Measurements from ENCODE around the gene PRCD. TPM values are rescaled to one million over a fixed set of nuclear protein-coding genes. Genes with fewer than 3 reads are reported as not detected.
"Not testable (repeated sequence)": the region's sequence is repeated elsewhere in the genome, so short reads cannot be mapped to it uniquely, and the experiment has no call there.

PRCD gene
- total RNA-seq, 1 experiment from 2014 or later, result 1.2 TPM

GRCh38 chr17:76531486-76532038 is 8.3 kb upstream of the PRCD start:
- no peak overlapping the region for H3K4me3 ChIP-seq
- H3K9me3 ChIP-seq, result no peaks in the 10 kb centered on the region
- no peaks in the 10 kb centered on the region for H3K27me3 ChIP-seq
- DNase-seq, result no peak
- H3K36me3 ChIP-seq, result peaks cover 20% of the 10 kb centered on the region; the same call in 1 of the 2 replicates

- no peak for DNase-seq
- H3K27me3 ChIP-seq, result no peaks in the 10 kb centered on the region
- H3K36me3 ChIP-seq, result peaks cover 20% of the 10 kb centered on the region; the same call in 1 of the 2 replicates
- H3K9me3 ChIP-seq, result no peaks in the 10 kb centered on the region
- no peak overlapping the region for H3K4me3 ChIP-seq
These were observed 7.7 kb upstream of the PRCD start for GRCh38 chr17:76532072-76532651.

GRCh38 chr17:76533640-76534359 is 6.0 kb upstream of the PRCD start:
- not testable (repeated sequence) for H3K27me3 ChIP-seq, H3K9me3 ChIP-seq, H3K4me3 ChIP-seq, DNase-seq
- peaks cover 18% of the 10 kb centered on the region; the same call in 1 of the 2 replicates for H3K36me3 ChIP-seq

GRCh38 chr17:76534831-76535732 is 4.8 kb upstream of the PRCD start:
- no peak overlapping the region for H3K4me3 ChIP-seq
- H3K36me3 ChIP-seq, result peaks cover 18% of the 10 kb centered on the region; the same call in 1 of the 2 replicates
- H3K27me3 ChIP-seq, result no peaks in the 10 kb centered on the region
- DNase-seq, result no peak
- H3K9me3 ChIP-seq, result no peaks in the 10 kb centered on the region

- peak overlapping the region; percentile 37 for H3K4me3 ChIP-seq
These were observed 3.9 kb upstream of the PRCD start for GRCh38 chr17:76535788-76536510.

GRCh38 chr17:76536511-76537287 is 3.1 kb upstream of the PRCD start:
- Histone ChIP-seq H3K36me3 (peaks cover 13% of the 10 kb centered on the region; the same call in 1 of the 2 replicates), H3K4me3 (peak overlapping the region; percentile 37), H3K9me3 (no peaks in the 10 kb centered on the region), H3K27me3 (no peaks in the 10 kb centered on the region)
- no peak for DNase-seq

More at GRCh38 chr17:76535788-76536510, 3.9 kb upstream of the PRCD start:
- Histone ChIP-seq H3K36me3 (peaks cover 18% of the 10 kb centered on the region; the same call in 1 of the 2 replicates), H3K9me3 (no peaks in the 10 kb centered on the region), H3K27me3 (no peaks in the 10 kb centered on the region)
- no peak for DNase-seq

GRCh38 chr17:76537288-76537577 is 2.6 kb upstream of the PRCD start:
- Histone ChIP-seq H3K4me3 (peak overlapping the region; percentile 37), H3K9me3 (no peaks in the 10 kb centered on the region), H3K36me3 (peaks cover 10% of the 10 kb centered on the region; the same call in 1 of the 2 replicates), H3K27me3 (no peaks in the 10 kb centered on the region)
- peak; percentile 43 for DNase-seq

- H3K36me3 ChIP-seq, result peaks cover 10% of the 10 kb centered on the region; the same call in 1 of the 2 replicates
- H3K4me3 ChIP-seq, result peak within 1 kb of the TSS; percentile 37
- H3K9me3 ChIP-seq, result no peaks in the 10 kb centered on the region
- DNase-seq, result peak; percentile 68
- H3K27me3 ChIP-seq, result no peaks in the 10 kb centered on the region
These were observed 2.1 kb upstream of the PRCD start, which contains the start of gene CYGB for GRCh38 chr17:76537578-76538280. Gene CYGB (minus strand): TSS chr17:76537709. CDS start chr17:76537542, 167 bp downstream.

- H3K9me3 ChIP-seq, result no peaks in the 10 kb centered on the region
These were observed 1.4 kb upstream of the PRCD start for GRCh38 chr17:76538281-76538931.

GRCh38 chr17:76538941-76539570 is 788 bp upstream of the PRCD start:
- no peak overlapping the region for H3K4me3 ChIP-seq
- DNase-seq, result no peak
- H3K9me3 ChIP-seq, result no peaks in the 10 kb centered on the region
- H3K27me3 ChIP-seq, result no peaks in the 10 kb centered on the region
- H3K36me3 ChIP-seq, result peaks cover 6% of the 10 kb centered on the region; the same call in 1 of the 2 replicates

More at GRCh38 chr17:76538281-76538931, 1.4 kb upstream of the PRCD start:
- peaks cover 6% of the 10 kb centered on the region; the same call in 1 of the 2 replicates for H3K36me3 ChIP-seq
- no peaks in the 10 kb centered on the region for H3K27me3 ChIP-seq
- DNase-seq, result no peak
- H3K4me3 ChIP-seq, result peak overlapping the region; percentile 37

- DNase-seq, result peak; percentile 98
- Histone ChIP-seq H3K9me3 (no peaks in the 10 kb centered on the region), H3K27me3 (no peaks in the 10 kb centered on the region), H3K4me3 (peak overlapping the region; percentile 26), H3K36me3 (peaks cover 6% of the 10 kb centered on the region; the same call in 1 of the 2 replicates)
These were observed 797 bp downstream of the PRCD start for GRCh38 chr17:76540381-76541300.

GRCh38 chr17:76541739-76542454 is 2.1 kb downstream of the PRCD start:
- 0 out of 2 replicates have a peak, but pooled peaks cover 3% of the 10 kb centered on the region for H3K36me3 ChIP-seq
- H3K9me3 ChIP-seq, result no peaks in the 10 kb centered on the region
- H3K27me3 ChIP-seq, result no peaks in the 10 kb centered on the region
- no peak for DNase-seq
- H3K4me3 ChIP-seq, result no peak overlapping the region
